CD4-positive, CD25-positive, alpha-beta regulatory T cell (primary cell): ENCODE data around the gene INSRR. TPM values are rescaled to one million over a fixed set of nuclear protein-coding genes. Genes with fewer than 3 reads are reported as not detected.

Source experiments
- ATAC-seq, 2 donors: fragments of 150-1000 bp; cut with Tn5 transposase; one replicate each; pipeline ENCODE4 v1.10.0; 2021; ENCODE audit warnings: low read depth in 2 of 2, moderate number of reproducible peaks in 2 of 2, moderate library complexity in 1 of 2
- DNase-seq, 3 donors: peaks; one replicate each; pipeline versions ENCODE4 v3.0.0 to v3.0.0-alpha.2; 2012 to 2022; ENCODE audit warnings: mixed read lengths in 1 of 3
- H3K27ac ChIP-seq: one replicate; pipeline ENCODE4 v1.7.0; 2013; ENCODE audit warnings: mild to moderate bottlenecking, low read length; ENCODE audit not compliant: insufficient read depth, poor library complexity, severe bottlenecking
- H3K27me3 ChIP-seq: one replicate; pipeline ENCODE4 v1.7.0; 2013; ENCODE audit warnings: low read length; ENCODE audit not compliant: control insufficient read depth, insufficient read depth
- H3K36me3 ChIP-seq: one replicate; pipeline ENCODE4 v1.7.0; 2013; ENCODE audit warnings: mild to moderate bottlenecking, low read length, moderate library complexity; ENCODE audit not compliant: control insufficient read depth, insufficient read depth
- H3K4me1 ChIP-seq: 2 replicates; pipeline ENCODE4 v1.7.0; 2013; ENCODE audit warnings: mild to moderate bottlenecking, low read length; ENCODE audit not compliant: insufficient read depth, control insufficient read depth, poor library complexity, severe bottlenecking
- H3K4me3 ChIP-seq: one replicate; pipeline ENCODE4 v1.7.0; 2013; ENCODE audit warnings: low read depth, mild to moderate bottlenecking, low read length, moderate library complexity
- H3K9me3 ChIP-seq, 2 experiments: 1 replicate in 1 of 2; 2 replicates in 1 of 2; pipeline ENCODE4 v1.7.0; 2013; ENCODE audit warnings: low read length in 2 of 2, mild to moderate bottlenecking in 1 of 2, moderate library complexity in 1 of 2; ENCODE audit not compliant: control insufficient read depth in 2 of 2
- H3K27ac Mint-ChIP-seq, 3 donors: one replicate each; pipeline ENCODE4 v1.8.0; 2020 to 2022; ENCODE audit warnings: mild to moderate bottlenecking in 3 of 3, mixed read lengths in 3 of 3, moderate library complexity in 2 of 3
- H3K27me3 Mint-ChIP-seq: one replicate; pipeline ENCODE4 v1.8.0; 2022; ENCODE audit warnings: mild to moderate bottlenecking, mixed read lengths
- H3K36me3 Mint-ChIP-seq: one replicate; pipeline ENCODE4 v1.8.0; 2020; ENCODE audit warnings: mixed read lengths
- H3K4me1 Mint-ChIP-seq, 4 donors: one replicate each; pipeline ENCODE4 v1.8.0; 2020 to 2022; ENCODE audit warnings: mixed read lengths in 4 of 4, mild to moderate bottlenecking in 1 of 4
- H3K4me3 Mint-ChIP-seq, 4 donors: one replicate each; pipeline ENCODE4 v1.8.0; 2020 to 2022; ENCODE audit warnings: mild to moderate bottlenecking in 4 of 4, mixed read lengths in 4 of 4, moderate library complexity in 3 of 4
- H3K9me3 Mint-ChIP-seq, 7 donors: one replicate each; pipeline ENCODE4 v1.8.0; 2020 to 2022; ENCODE audit warnings: mixed read lengths in 7 of 7, mild to moderate bottlenecking in 3 of 7, moderate library complexity in 2 of 7
- polyA plus RNA-seq, 4 donors: library from polyadenylated mRNA; unstranded; fragments of 300-500 nt; fragmentation: Illumina TruSeq; gene quantifications; one replicate each; pipeline ENCODE4 v1.2.3, GENCODE V29; 2021
- total RNA-seq: library from RNA; stranded (reverse); gene quantifications from one replicate; pipeline ENCODE4 v1.2.3, GENCODE V29; 2022

INSRR gene
- total and polyA plus RNA-seq, 5 donors from 2014 or later = 0.07 TPM; not detected in 4

GRCh38 chr1:156809711-156810366, 49.1 kb downstream of the INSRR start:
- Mint-ChIP-seq H3K4me1 (peaks cover 16 to 59% (median 46%) of the 10 kb centered on the region in 4 donors), H3K27ac (peak overlapping the region in 1 of 3 donors; percentile 100), H3K27me3 (no peaks in the 10 kb centered on the region), H3K36me3 (peaks cover 46% of the 10 kb centered on the region), H3K4me3 (no peak overlapping the region), H3K9me3 (no peaks in the 10 kb centered on the region)
- peaks cover 37% of the 10 kb centered on the region for H3K4me1 ChIP-seq
- no peak overlapping the region for H3K27ac ChIP-seq
- no peak overlapping the region for H3K4me3 ChIP-seq
- H3K36me3 ChIP-seq = peaks cover 45% of the 10 kb centered on the region
- ATAC-seq (no peak), DNase-seq (no peak)
- H3K27me3 ChIP-seq = no peaks in the 10 kb centered on the region
- H3K9me3 ChIP-seq = no peaks in the 10 kb centered on the region

- no peak for DNase-seq
- H3K27me3 Mint-ChIP-seq = no peaks in the 10 kb centered on the region
Measured at GRCh38 chr1:156809281-156809680, 49.6 kb downstream of the INSRR start.

GRCh38 chr1:156808186-156809030, 50.5 kb downstream of the INSRR start:
- no peak for ATAC-seq
- Histone ChIP-seq H3K36me3 (peaks cover 45% of the 10 kb centered on the region), H3K27me3 (no peaks in the 10 kb centered on the region), H3K4me1 (peaks cover 23% of the 10 kb centered on the region), H3K4me3 (no peak overlapping the region), H3K9me3 (no peaks in the 10 kb centered on the region), H3K27ac (peak overlapping the region; percentile 34)
- DNase-seq = no peak
- Mint-ChIP-seq H3K27me3 (no peaks in the 10 kb centered on the region), H3K9me3 (no peaks in the 10 kb centered on the region), H3K4me3 (peak overlapping the region in 2 of 4 donors; percentile 66 to 69), H3K4me1 (peaks cover 9 to 55% (median 41%) of the 10 kb centered on the region in 4 donors), H3K27ac (peak overlapping the region in 2 of 3 donors; percentile 89 to 91), H3K36me3 (peaks cover 43% of the 10 kb centered on the region)

More at GRCh38 chr1:156809281-156809680, 49.6 kb downstream of the INSRR start:
- no peak overlapping the region for H3K4me3 ChIP-seq
- no peak for ATAC-seq
- H3K27me3 ChIP-seq = no peaks in the 10 kb centered on the region
- Mint-ChIP-seq H3K36me3 (peaks cover 44% of the 10 kb centered on the region), H3K9me3 (no peaks in the 10 kb centered on the region), H3K4me3 (no peak overlapping the region), H3K4me1 (peaks cover 12 to 56% (median 44%) of the 10 kb centered on the region in 4 donors), H3K27ac (peak overlapping the region; percentile 69 to 89 (median 75))
- H3K9me3 ChIP-seq = no peaks in the 10 kb centered on the region
- peaks cover 32% of the 10 kb centered on the region for H3K4me1 ChIP-seq
- H3K27ac ChIP-seq = no peak overlapping the region
- H3K36me3 ChIP-seq = peaks cover 45% of the 10 kb centered on the region

- H3K36me3 ChIP-seq = peaks cover 44% of the 10 kb centered on the region
- DNase-seq = peak in 1 of 3 donors; percentile 66
- Mint-ChIP-seq H3K9me3 (no peaks in the 10 kb centered on the region), H3K27ac (peak overlapping the region; percentile 76 to 91 (median 89)), H3K27me3 (no peaks in the 10 kb centered on the region), H3K36me3 (peaks cover 41% of the 10 kb centered on the region), H3K4me3 (peak overlapping the region in 2 of 4 donors; percentile 39 to 69), H3K4me1 (peaks cover 4 to 51% (median 37%) of the 10 kb centered on the region in 4 donors)
- peak overlapping the region; percentile 34 for H3K27ac ChIP-seq
- no peaks in the 10 kb centered on the region for H3K27me3 ChIP-seq
- H3K9me3 ChIP-seq = no peaks in the 10 kb centered on the region
- H3K4me3 ChIP-seq = no peak overlapping the region
- peak in 1 of 2 donors; percentile 33 for ATAC-seq
- peaks cover 15% of the 10 kb centered on the region for H3K4me1 ChIP-seq
Measured at GRCh38 chr1:156807627-156808026, 51.3 kb downstream of the INSRR start.

GRCh38 chr1:156806512-156807440, 52.1 kb downstream of the INSRR start:
- no peak for ATAC-seq
- Mint-ChIP-seq H3K36me3 (peaks cover 35% of the 10 kb centered on the region), H3K27me3 (no peaks in the 10 kb centered on the region), H3K4me3 (peak overlapping the region in 1 of 4 donors; percentile 69), H3K4me1 (peaks cover 4 to 50% (median 28%) of the 10 kb centered on the region in 4 donors), H3K27ac (peak overlapping the region; percentile 89 to 91 (median 89)), H3K9me3 (no peaks in the 10 kb centered on the region)
- peaks cover 35% of the 10 kb centered on the region for H3K36me3 ChIP-seq
- DNase-seq = peak in 1 of 3 donors; percentile 30
- no peaks in the 10 kb centered on the region for H3K27me3 ChIP-seq
- H3K9me3 ChIP-seq = no peaks in the 10 kb centered on the region
- H3K27ac ChIP-seq = no peak overlapping the region
- no peak overlapping the region for H3K4me3 ChIP-seq
- H3K4me1 ChIP-seq = peaks cover 12% of the 10 kb centered on the region

GRCh38 chr1:156805766-156806511, 53.0 kb downstream of the INSRR start:
- no peak overlapping the region for H3K4me3 Mint-ChIP-seq
- H3K4me1 ChIP-seq = peaks cover 12% of the 10 kb centered on the region
- peaks cover 35% of the 10 kb centered on the region for H3K36me3 Mint-ChIP-seq
- H3K9me3 Mint-ChIP-seq = no peaks in the 10 kb centered on the region
- no peak overlapping the region for H3K27ac ChIP-seq
- no peak for DNase-seq
- ATAC-seq = no peak
- H3K36me3 ChIP-seq = peaks cover 32% of the 10 kb centered on the region
- no peaks in the 10 kb centered on the region for H3K27me3 ChIP-seq
- no peak overlapping the region for H3K4me3 ChIP-seq
- peak overlapping the region in 2 of 3 donors; percentile 22 to 89 for H3K27ac Mint-ChIP-seq
- no peaks in the 10 kb centered on the region for H3K27me3 Mint-ChIP-seq
- H3K4me1 Mint-ChIP-seq = peaks cover 6 to 50% (median 27%) of the 10 kb centered on the region in 4 donors
- H3K9me3 ChIP-seq = no peaks in the 10 kb centered on the region
